Adrenal gland (tissue), 5 donors: Measurements from ENCODE around the gene GCNT2.

Source experiments
- CTCF ChIP-seq, 6 experiments: fragments of 450-650 bp in 4 of 6; fragments of 200-600 bp in 2 of 6; sonication (generic) in 1 of 6; IDR thresholded peaks; 1 replicate in 5 of 6; 2 replicates in 1 of 6; pipeline versions ENCODE4 v1.5.1 to v1.8.0; 2016 to 2021; ENCODE audit warnings: antibody characterized with exemption in 6 of 6, mild to moderate bottlenecking in 2 of 6, moderate library complexity in 1 of 6
- POLR2A ChIP-seq, 2 donors: fragments of 450-650 bp; IDR thresholded peaks; one replicate each; pipeline ENCODE4 v1.6.1; 2017; ENCODE audit warnings: antibody characterized with exemption in 2 of 2, mild to moderate bottlenecking in 2 of 2, moderate library complexity in 1 of 2
- donor health status: DM: no; HTN: no; CAD: no.

GRCh38 chr6:10478187-10479040 is 42.7 kb upstream of the GCNT2 start:
- TF ChIP-seq POLR2A (IDR thresholded peaks at IDR 0.05) (no peak), CTCF (IDR thresholded peaks at IDR 0.05) (peak; percentile 38 to 65 (median 52))
